HFF-Myc (cell line): ENCODE data around the gene INPP5A.

Experiments used
- DNase-seq: peaks from one replicate; pipeline ENCODE4 v3.0.0-alpha.2; 2011; ENCODE audit warnings: low read depth; ENCODE audit errors: extremely low read depth
- H3K4me3 ChIP-seq: replicated peaks from 2 replicates; pipeline ENCODE4 v1.5.1; 2011; ENCODE audit warnings: low read depth, mild to moderate bottlenecking, control low read depth, low read length
- TF ChIP-seq, protein P1 (sequence below): IDR thresholded peaks from 2 replicates; pipeline ENCODE4 v1.5.1; 2012; ENCODE audit warnings: mild to moderate bottlenecking, low read depth, low read length, control low read depth; ENCODE audit errors: missing control alignments

Gene INPP5A

DNA sequence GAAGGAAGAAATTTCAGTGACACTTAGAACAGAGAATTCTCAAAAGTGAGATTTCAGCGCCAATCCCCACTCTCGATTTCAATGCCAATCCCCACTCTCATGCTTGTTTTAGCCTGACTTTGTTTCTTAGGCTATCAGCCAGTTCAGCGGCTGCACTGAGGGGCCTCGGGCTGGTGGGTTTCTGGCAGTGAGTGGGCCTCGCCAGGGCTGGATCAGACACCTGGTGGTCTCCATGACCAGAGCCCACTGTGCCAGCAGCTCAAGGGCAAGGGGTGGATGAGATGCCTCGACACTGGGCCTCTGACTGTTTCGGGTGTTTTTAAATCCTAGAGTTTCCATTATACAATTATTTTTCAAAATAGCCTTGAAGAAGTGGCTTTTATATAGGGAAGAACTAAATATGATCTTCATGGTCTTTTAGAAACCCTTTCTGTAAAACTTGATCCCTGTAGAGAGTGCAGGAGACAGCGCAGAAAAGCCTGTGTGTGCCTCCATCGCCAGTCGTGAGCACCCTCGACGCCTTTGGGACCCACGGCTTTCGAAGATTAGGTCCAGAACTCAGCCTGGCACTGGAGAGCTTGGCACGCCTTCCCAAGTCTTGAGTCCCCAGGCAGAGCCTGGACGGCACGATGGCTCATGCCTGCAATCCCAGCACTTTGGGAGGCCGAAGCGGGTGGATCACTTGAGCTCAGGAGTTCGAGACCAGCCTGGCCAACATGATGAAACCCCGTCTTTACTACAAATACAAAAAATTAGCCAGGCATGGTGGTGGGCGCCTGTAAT lies 76.2 kb downstream of the INPP5A start:
- DNase-seq = no peak
- H3K4me3 ChIP-seq = no peak overlapping the region
- TF ChIP-seq, protein P1, sequence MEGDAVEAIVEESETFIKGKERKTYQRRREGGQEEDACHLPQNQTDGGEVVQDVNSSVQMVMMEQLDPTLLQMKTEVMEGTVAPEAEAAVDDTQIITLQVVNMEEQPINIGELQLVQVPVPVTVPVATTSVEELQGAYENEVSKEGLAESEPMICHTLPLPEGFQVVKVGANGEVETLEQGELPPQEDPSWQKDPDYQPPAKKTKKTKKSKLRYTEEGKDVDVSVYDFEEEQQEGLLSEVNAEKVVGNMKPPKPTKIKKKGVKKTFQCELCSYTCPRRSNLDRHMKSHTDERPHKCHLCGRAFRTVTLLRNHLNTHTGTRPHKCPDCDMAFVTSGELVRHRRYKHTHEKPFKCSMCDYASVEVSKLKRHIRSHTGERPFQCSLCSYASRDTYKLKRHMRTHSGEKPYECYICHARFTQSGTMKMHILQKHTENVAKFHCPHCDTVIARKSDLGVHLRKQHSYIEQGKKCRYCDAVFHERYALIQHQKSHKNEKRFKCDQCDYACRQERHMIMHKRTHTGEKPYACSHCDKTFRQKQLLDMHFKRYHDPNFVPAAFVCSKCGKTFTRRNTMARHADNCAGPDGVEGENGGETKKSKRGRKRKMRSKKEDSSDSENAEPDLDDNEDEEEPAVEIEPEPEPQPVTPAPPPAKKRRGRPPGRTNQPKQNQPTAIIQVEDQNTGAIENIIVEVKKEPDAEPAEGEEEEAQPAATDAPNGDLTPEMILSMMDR = no peak

DNA sequence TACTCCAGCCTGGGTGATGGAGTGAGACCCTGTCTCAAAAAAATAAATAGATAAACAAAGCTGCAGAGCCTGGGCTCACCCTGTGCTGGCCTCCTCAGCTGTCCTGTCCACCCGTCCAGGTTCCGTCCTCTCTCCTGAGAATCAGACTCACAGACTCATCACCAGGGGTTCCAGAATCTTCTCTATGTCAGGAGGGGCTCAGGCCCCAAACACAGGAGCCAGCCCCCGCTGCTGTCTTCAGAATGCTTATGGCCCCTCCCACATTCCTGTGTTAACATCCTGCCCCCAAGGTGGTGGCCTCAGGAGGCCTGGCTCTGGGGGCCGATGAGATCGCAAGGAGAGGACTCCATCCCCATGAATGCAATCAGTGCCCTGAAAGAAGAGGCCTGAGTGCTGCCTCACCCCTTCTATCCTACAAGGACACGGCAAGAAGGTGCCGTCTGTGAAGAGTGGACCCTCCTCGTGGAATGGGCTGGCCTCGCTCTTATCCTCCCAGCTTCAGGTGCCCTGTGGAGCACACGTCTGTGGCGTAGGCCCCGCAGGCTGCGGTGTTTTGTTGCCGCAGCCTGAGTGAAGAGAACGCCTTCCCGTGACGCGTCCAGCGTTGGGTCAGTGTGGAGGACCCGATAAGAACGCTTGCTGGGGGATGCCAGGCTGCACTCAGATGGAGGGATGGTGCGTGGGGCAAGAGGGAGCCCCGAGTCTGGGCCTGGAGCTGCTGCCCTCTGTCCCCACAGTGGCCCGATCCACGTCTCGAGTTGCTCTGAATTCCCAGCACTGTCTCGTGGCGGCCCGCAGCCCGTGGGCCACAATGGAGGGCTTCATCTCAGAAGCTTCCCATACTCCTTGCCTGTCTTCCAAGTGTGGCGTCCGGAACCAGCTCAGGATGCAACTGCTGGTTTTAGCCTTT lies 77.1 kb downstream of the INPP5A start:
- no peak overlapping the region for H3K4me3 ChIP-seq
- TF ChIP-seq, protein P1 = no peak
- no peak for DNase-seq

DNA sequence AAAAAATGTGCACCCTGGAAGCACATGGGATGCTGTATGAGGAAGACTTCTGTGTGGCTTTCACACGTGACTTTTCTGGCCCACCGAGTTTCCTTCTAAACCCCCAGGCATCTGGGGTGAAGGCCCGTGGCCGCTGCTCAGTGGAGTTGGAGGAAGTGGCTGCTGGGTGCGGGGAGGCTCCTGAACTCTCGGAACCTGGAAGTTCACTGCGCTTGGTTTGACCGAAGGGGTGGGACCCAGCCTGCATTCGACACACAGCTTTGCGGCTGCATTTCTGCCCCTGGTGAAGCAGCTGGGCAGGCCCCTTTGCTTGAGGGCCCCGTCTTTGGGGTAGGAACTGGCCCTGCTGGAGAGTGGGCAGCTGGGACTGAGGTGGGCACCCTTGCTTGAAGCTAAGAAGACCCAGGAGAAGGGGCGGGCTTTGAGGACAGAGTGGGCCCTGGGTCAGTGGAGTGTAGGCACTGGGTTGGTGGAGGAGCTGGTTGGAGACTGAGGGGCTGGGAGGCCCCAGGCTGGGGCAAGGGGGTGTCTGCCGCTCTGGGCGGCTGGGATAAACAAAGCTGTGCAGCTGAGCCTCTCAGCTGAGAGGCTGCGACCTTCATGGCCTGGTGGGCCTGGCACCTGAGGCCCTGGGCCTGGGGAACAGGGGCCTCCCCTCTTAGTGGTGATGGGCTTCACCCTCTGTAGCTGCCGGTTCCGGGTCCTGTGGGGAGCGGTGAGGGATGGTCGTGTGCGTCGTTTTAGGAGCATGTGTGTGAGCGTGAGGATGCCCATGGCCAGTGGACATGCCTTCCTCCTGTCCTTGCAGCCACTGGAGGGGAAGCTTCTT lies 78.0 kb downstream of the INPP5A start:
- H3K4me3 ChIP-seq = no peak overlapping the region
- DNase-seq = no peak
- TF ChIP-seq, protein P1 = no peak

DNA sequence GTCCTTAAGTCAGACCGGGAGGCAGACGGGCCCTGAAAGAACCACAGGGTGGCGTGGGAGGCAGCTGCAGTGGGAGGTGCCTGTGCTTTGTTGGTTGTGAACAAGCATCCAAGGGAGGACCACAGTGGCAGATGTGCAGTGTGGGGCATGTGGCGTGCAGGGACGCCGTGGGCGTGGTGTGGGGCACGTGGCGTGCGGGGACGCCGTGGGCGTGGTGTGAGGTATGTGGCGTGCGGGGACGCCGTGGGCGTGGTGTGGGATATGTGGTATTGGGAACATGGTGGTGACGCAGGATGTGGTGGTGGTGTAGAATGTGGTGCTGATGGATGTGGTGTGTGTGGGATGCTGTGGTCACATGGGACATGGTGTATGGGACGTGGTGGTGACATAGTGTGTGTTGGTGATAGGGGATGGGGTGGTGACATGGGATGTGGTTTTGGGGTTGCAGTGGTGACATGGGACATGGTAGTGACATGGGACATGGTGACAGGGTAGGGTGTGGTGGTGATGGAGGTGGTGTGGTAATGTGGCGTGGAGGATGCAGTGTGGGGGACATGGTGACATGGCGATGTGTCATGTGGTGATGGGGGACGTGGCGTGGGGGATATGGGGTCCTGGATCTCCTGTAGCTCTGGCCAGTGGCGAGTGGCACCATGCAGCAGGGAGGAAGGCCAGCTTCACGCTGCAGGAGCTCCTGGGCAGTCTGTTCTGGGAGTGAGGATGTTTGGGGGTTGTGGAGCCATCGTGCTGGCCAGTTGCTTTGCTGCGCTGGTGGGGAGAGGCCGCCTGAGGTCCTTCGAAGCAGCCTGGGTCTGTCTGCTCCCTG lies 78.8 kb downstream of the INPP5A start:
- DNase-seq = no peak
- TF ChIP-seq, protein P1 = no peak
- no peak overlapping the region for H3K4me3 ChIP-seq

DNA sequence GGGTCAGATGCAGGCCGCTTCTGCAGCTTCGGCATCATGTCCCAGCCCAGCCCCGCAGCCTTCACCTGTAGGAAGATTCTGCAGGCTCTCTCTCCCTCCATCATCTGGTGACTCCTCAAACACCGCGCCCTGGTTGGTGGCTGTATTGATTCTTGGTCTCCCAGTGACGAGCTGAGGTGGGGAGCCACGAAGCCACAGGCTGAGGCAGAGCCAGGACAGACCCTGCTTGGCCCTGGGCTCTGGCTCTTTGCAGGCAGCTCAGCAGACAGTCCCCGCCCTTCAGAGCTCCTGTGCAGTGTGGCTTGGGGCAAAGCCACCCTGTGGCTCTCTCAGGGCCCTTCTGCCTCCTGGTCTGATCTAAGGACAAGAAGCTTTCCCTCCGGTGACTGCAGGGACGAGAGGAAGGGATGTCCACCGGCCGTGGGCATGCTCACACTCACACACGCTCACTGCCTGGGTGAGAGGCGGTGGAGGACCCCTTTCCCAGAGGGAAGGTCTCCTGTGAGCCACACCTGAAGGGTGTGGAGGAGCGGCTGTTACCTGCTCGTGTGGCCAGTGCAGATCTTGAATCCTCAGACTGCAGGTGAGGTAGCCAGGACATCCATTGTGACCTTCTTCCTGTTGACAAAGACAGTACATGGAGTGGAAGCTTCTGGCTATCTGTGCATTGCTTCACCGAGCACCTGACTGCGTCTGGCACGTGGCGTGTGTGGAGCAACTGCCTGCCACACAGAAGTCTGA lies 79.6 kb downstream of the INPP5A start:
- DNase-seq = no peak
- H3K4me3 ChIP-seq = no peak overlapping the region
- TF ChIP-seq, protein P1 = no peak

DNA sequence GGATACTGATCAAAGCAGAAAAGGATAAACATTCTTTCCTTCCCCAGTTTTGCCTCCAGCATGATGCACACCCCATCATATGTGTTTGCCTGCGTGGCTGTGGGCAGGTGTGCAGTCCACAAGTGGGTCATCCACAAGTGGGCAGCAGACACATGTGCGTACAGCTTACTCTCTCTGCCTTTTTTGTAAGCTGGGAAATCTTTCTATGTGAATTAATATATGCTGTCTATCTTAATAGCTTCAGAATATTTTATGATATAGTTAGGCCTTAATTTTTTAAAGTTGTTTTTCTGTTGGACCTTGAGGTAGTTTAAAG lies 80.1 kb downstream of the INPP5A start:
- TF ChIP-seq, protein P1 = no peak
- H3K4me3 ChIP-seq = no peak overlapping the region
- no peak for DNase-seq
